RWPE1 (cell line): ENCODE data around the gene FUBP3.

Experiments used
- CTCF ChIA-PET: fragments of 350-600 bp; sonication (Branson Sonifier 250); formaldehyde crosslinking; extraction: SDS; loops from one replicate; lab custom pipeline; 2021; lab: Yijun Ruan, JAX
- POLR2A ChIA-PET: fragments of 400-600 bp; formaldehyde crosslinking; extraction: SDS; loops from one replicate; lab custom pipeline; 2020; ENCODE audit warnings: antibody characterized with exemption; ENCODE audit not compliant: low non-redundant PET; lab: Yijun Ruan, JAX
- DNase-seq: peaks from one replicate; pipeline ENCODE4 v3.0.0; 2012; ENCODE audit warnings: low spot score
- H3K27ac ChIP-seq: fragments of 450-650 bp; 2 replicates; pipeline ENCODE4 v1.5.1; 2017
- TF ChIP-seq, protein P1 (sequence below): fragments of 450-650 bp; conservative IDR thresholded peaks from 2 replicates; pipeline ENCODE4 v1.5.1; 2017; ENCODE audit warnings: low read depth, mild to moderate bottlenecking

The FUBP3 gene

DNA sequence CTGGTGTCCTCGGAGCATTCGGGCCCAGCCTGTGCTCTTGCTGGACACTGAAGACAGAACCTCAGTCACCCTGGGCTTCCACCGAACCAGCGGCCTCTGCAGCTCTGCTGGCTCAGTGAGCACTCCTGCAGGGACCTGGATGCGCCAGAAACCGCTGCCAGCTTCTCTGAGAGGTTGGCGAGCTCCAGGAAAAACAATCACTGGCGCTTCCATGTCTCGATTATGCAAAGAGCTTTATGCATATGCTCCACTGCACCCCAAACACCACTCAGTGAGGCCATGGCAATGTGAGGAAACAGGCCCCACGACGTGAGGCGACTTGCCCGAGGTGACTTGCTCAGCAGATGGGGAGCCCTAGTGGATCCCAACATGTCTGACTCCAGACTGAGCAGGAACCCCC is 96.0 kb downstream of the FUBP3 start:
- POLR2A ChIA-PET = no interaction called here
- no peak overlapping the region for H3K27ac ChIP-seq
- TF ChIP-seq, protein P1, sequence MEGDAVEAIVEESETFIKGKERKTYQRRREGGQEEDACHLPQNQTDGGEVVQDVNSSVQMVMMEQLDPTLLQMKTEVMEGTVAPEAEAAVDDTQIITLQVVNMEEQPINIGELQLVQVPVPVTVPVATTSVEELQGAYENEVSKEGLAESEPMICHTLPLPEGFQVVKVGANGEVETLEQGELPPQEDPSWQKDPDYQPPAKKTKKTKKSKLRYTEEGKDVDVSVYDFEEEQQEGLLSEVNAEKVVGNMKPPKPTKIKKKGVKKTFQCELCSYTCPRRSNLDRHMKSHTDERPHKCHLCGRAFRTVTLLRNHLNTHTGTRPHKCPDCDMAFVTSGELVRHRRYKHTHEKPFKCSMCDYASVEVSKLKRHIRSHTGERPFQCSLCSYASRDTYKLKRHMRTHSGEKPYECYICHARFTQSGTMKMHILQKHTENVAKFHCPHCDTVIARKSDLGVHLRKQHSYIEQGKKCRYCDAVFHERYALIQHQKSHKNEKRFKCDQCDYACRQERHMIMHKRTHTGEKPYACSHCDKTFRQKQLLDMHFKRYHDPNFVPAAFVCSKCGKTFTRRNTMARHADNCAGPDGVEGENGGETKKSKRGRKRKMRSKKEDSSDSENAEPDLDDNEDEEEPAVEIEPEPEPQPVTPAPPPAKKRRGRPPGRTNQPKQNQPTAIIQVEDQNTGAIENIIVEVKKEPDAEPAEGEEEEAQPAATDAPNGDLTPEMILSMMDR = no peak
- CTCF ChIA-PET = no interaction called here
- no peak for DNase-seq

DNA sequence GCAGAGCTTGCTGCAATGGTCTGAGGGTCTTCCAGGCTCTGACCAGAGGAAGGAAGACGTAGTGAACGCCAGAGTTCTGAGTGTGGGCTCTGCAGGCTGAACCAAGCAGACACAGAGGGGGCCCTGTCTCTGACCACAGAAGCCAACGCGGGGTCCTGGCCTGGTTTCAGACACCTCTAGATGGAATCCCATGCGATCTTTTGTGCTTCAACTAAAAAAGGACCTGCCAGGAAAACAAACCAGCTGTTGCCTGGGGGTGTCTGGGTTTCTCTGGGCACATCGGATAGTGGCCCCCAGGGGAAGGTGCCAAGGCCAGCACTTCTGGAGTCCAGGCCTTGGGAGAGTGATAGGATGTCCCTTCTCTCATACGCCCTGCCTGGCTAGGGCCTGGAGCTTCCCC is 97.9 kb downstream of the FUBP3 start:
- no peak overlapping the region for H3K27ac ChIP-seq
- ChIA-PET CTCF (no interaction called here), POLR2A (no interaction called here)
- DNase-seq = no peak
- TF ChIP-seq, protein P1 = no peak

DNA sequence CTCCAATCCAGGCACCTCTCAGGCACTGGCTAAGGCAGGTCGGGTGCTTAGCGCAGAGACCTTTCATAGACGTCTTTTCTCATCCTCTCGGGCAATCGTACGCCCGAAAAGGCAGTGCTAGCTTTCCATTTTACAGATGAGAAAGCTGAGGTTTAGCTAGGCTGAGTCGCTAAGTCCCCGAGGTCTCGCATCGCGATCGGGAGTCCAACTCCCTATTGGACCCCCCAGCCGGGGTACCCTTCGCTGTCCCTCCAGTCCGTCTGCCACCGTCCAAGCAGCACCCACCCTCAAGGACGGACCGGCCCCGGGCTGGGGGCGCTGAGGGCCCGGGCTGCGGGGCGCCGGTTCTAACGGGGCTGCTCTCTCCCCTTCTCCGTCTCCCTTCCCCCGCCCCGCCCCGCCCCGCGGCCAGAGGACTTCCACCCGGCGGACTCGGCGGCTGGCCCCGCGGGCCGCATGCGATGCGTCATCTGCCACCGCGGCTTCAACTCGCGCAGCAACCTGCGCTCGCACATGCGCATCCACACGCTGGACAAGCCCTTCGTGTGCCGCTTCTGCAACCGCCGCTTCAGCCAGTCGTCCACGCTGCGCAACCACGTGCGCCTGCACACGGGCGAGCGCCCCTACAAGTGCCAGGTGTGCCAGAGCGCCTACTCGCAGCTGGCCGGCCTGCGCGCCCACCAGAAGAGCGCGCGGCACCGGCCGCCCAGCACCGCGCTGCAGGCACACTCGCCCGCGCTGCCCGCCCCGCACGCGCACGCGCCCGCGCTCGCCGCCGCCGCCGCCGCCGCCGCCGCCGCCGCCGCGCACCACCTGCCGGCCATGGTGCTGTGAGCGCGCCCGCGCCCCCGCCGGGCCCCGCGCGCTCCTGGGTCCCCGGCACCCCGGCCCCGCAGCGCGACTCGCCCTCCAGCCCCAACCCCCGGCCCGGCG is 101.7 kb downstream of the FUBP3 start:
- TF ChIP-seq, protein P1 = no peak
- CTCF ChIA-PET = interaction anchor here (0.7 to 1.2 kb wide), 2 partner anchors 210 to 326 kb away, joined by 3 read pairs; no protein-coding TSS in a partner anchor
- POLR2A ChIA-PET = no interaction called here
- peak; percentile 95 for DNase-seq
- H3K27ac ChIP-seq = peak overlapping the region; percentile 64

DNA sequence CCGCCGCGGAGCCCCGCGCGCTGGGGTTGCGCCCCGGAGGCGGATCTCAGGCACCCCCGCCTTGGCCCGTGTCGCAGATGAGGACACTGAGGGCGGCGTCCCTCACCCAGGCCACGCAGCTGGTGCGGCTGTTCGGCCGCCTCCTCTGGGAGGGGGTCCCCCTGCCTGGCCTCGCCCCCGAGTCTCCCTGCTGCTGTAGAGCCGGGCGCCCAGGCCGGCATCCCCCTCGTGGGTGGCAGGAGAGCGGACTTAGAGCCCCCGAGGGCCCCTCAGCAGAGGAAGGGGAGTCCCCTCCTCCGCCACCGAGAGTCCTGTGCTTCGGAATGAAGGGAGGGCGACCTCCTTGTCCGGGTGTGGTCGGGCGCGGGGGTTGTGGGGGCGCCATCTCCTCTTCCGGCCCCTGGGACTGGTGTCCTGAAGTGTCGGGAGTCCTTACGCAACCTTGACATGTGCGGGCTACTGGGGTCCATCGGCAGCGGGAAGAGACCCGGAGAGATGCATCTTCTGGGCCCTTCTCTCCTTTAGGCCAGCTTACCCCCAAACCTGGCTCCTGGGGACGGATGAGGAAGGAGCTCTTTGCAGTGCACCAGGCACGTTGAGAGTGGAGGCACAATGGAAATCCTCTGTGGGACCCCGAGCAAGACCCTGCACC is 102.5 kb downstream of the FUBP3 start:
- DNase-seq = no peak
- ChIA-PET POLR2A (interaction anchor here (0.6 kb wide), 1 partner anchor 71 kb away, joined by 3 read pairs; no protein-coding TSS in a partner anchor), CTCF (interaction anchor here (0.5 to 3.8 kb wide), 18 partner anchors 16 to 538 kb away, joined by 3 to 89 read pairs (median 4); partner anchors contain the start of gene PRDM12)
- H3K27ac ChIP-seq = peak overlapping the region; percentile 64
- TF ChIP-seq, protein P1 = no peak

DNA sequence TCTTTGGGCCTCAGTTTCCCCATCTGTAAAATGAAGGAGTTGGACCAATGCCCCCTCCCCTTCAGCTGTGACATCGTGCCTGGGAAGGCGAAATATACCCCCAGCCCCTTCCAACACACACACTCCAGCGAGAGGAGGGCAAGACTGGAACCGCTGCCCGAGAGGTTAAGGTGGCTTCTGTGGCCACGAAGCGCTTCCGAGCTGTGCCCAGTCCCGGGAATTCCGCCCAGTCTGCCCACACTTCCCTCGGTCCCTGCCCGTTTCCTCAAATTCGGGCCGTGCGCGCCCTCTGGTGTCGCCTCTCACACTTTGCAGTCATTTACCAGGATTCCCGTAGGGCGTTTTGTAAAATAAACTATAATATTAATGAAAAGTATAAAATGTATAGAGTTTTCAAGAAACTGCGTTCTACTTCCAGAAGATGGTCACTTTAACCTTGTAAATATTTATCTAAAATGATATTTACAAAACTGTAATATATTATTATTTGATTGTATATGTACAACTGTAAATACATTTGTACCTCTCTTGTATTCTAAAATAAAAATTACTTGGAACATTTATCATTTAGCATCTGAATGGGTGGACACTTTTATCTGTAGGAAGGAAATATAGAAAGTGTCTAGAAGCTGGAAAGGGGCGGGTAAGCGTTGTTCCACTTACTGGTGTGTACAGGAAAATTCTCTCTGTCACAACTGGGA is 103.2 kb downstream of the FUBP3 start:
- CTCF ChIA-PET = interaction anchor here (0.5 to 3.8 kb wide), 25 partner anchors 17 to 696 kb away, joined by 3 to 89 read pairs (median 4); partner anchors contain the start of gene PRDM12
- DNase-seq = peak; percentile 96
- H3K27ac ChIP-seq = peak overlapping the region; percentile 64
- POLR2A ChIA-PET = interaction anchor here (0.7 kb wide), 1 partner anchor 59 kb away, joined by 6 read pairs; no protein-coding TSS in a partner anchor
- TF ChIP-seq, protein P1 = peak; percentile 96
